IMR-90 (cell line): ENCODE data around the gene MYO3B. TPM values are rescaled to one million over a fixed set of nuclear protein-coding genes. Genes with fewer than 3 reads are reported as not detected.
"Not testable (repeated sequence)": the region's sequence is repeated elsewhere in the genome, so short reads cannot be mapped to it uniquely, and the experiment has no call there.

Experiments used
- ATAC-seq: fragments of 200-7000 bp; cut with Tn5 transposase; 2 replicates; pipeline ENCODE4 v1.9.1; 2020; ENCODE audit warnings: low read depth, mild to moderate bottlenecking, moderate library complexity
- BruUV-seq: library from RNA; stranded (reverse); fragments of 400-500 nt; replicated peaks from 2 replicates; lab custom pipeline; 2021; lab: Mats Ljungman, UMichigan
- CTCF ChIA-PET: fragments of 300-600 bp; formaldehyde crosslinking; extraction: SDS; loops from one replicate; lab custom pipeline; 2021; ENCODE audit warnings: antibody characterized with exemption; lab: Yijun Ruan, JAX
- POLR2A ChIA-PET: fragments of 300-600 bp; sonication (Branson Sonifier 250); formaldehyde crosslinking; loops from one replicate; lab custom pipeline; 2022; ENCODE audit warnings: antibody characterized with exemption; ENCODE audit not compliant: unreplicated experiment; lab: Charles Lee
- DNase-seq: peaks from one replicate; pipeline ENCODE4 v3.0.0; 2013
- H2AFZ ChIP-seq: replicated peaks from 2 replicates; pipeline ENCODE3; 2013; ENCODE audit warnings: low read length, mild to moderate bottlenecking; ENCODE audit not compliant: poor library complexity
- H2AK5ac ChIP-seq: 2 replicates; pipeline ENCODE4 v1.6.1; 2013; ENCODE audit warnings: low read depth, low read length, inconsistent platforms
- H2AK9ac ChIP-seq: replicated peaks from 2 replicates; pipeline ENCODE3; 2013; ENCODE audit warnings: mild to moderate bottlenecking, low read depth, low read length, moderate library complexity; ENCODE audit not compliant: poor library complexity
- H2BK120ac ChIP-seq: 2 replicates; pipeline ENCODE4 v1.6.1; 2013; ENCODE audit warnings: low read depth, low read length, inconsistent platforms
- H2BK15ac ChIP-seq: 3 replicates; pipeline ENCODE4 v1.6.1; 2013; ENCODE audit warnings: low read depth, low read length, inconsistent platforms
- H2BK20ac ChIP-seq: 2 replicates; pipeline ENCODE4 v1.6.1; 2013; ENCODE audit warnings: low read depth, mild to moderate bottlenecking, inconsistent platforms, low read length, moderate library complexity
- H2BK5ac ChIP-seq: 2 replicates; pipeline ENCODE4 v1.6.1; 2013; ENCODE audit warnings: mild to moderate bottlenecking, low read depth, low read length, inconsistent platforms; ENCODE audit not compliant: poor library complexity, severe bottlenecking
- H3K14ac ChIP-seq: replicated peaks from 2 replicates; pipeline ENCODE4 v1.6.1; 2013; ENCODE audit warnings: low read depth, low read length, inconsistent platforms
- H3K18ac ChIP-seq: 2 replicates; pipeline ENCODE4 v1.6.1; 2013; ENCODE audit warnings: low read depth, low read length, control low read depth
- H3K23ac ChIP-seq: 2 replicates; pipeline ENCODE4 v1.6.1; 2013; ENCODE audit warnings: low read depth, low read length, inconsistent platforms
- H3K27ac ChIP-seq: 2 replicates; pipeline ENCODE4 v1.5.1; 2013; ENCODE audit warnings: mild to moderate bottlenecking, control low read depth, low read length; ENCODE audit not compliant: insufficient read depth
- H3K27me3 ChIP-seq: 2 replicates; pipeline ENCODE4 v1.6.1; 2013; ENCODE audit warnings: low read length; ENCODE audit not compliant: control insufficient read depth, insufficient read depth
- H3K36me3 ChIP-seq: 2 replicates; pipeline ENCODE4 v1.6.1; 2013; ENCODE audit warnings: low read length, mixed read lengths; ENCODE audit not compliant: control insufficient read depth, insufficient read depth
- H3K4ac ChIP-seq: 2 replicates; pipeline ENCODE4 v1.6.1; 2013; ENCODE audit warnings: low read depth, low read length, inconsistent platforms
- H3K4me1 ChIP-seq: 2 replicates; pipeline ENCODE4 v1.6.1; 2013; ENCODE audit warnings: low read length, mixed read lengths; ENCODE audit not compliant: control insufficient read depth, insufficient read depth
- H3K4me2 ChIP-seq: 2 replicates; pipeline ENCODE4 v1.6.1; 2013; ENCODE audit warnings: low read depth, mild to moderate bottlenecking, control low read depth, low read length, moderate library complexity
- H3K4me3 ChIP-seq: 2 replicates; pipeline ENCODE4 v1.5.1; 2013; ENCODE audit warnings: low read depth, mild to moderate bottlenecking, control low read depth, low read length, moderate library complexity; ENCODE audit not compliant: insufficient read depth
- H3K56ac ChIP-seq: 2 replicates; pipeline ENCODE4 v1.6.1; 2013; ENCODE audit warnings: low read length, inconsistent platforms; ENCODE audit not compliant: insufficient read depth; ENCODE audit errors: extremely low read depth
- H3K79me1 ChIP-seq, 2 experiments: 2 replicates each; pipeline ENCODE4 v1.6.1; 2013; ENCODE audit warnings: low read length in 2 of 2, inconsistent platforms in 1 of 2, low read depth in 1 of 2
- H3K9ac ChIP-seq: 2 replicates; pipeline ENCODE4 v1.6.1; 2013; ENCODE audit warnings: low read depth, low read length, control low read depth
- H3K9me1 ChIP-seq: 2 replicates; pipeline ENCODE4 v1.6.1; 2013; ENCODE audit warnings: low read length, inconsistent platforms; ENCODE audit not compliant: insufficient read depth
- H3K9me3 ChIP-seq: 2 replicates; pipeline ENCODE4 v1.6.1; 2013; ENCODE audit warnings: low read length; ENCODE audit not compliant: control insufficient read depth, insufficient read depth
- H4K20me1 ChIP-seq: 2 replicates; pipeline ENCODE4 v1.6.1; 2013; ENCODE audit warnings: low read length, inconsistent platforms; ENCODE audit not compliant: insufficient read depth
- H4K5ac ChIP-seq: 2 replicates; pipeline ENCODE4 v1.6.1; 2013; ENCODE audit warnings: mild to moderate bottlenecking, low read depth, low read length, control low read depth
- H4K8ac ChIP-seq, 2 experiments: 2 replicates each; pipeline ENCODE4 v1.6.1; 2013; ENCODE audit warnings: low read depth in 2 of 2, low read length in 2 of 2, control low read depth in 1 of 2, inconsistent platforms in 1 of 2
- H4K91ac ChIP-seq: 2 replicates; pipeline ENCODE4 v1.6.1; 2013; ENCODE audit warnings: low read depth, low read length, inconsistent platforms; ENCODE audit not compliant: insufficient read depth
- WGBS, 2 experiments: methylation state at CpG; one replicate each; pipeline versions ENCODE4 v1.1.5 to v1.1.7; 2013; ENCODE audit warnings: missing lambda C conversion rate in 2 of 2; ENCODE audit not compliant: insufficient read length in 1 of 2; ENCODE audit errors: extremely low coverage in 2 of 2; 5-methylcytosine and 5-hydroxymethylcytosine counted together
- dilution Hi-C: fragments of 300-500 bp; cut with HindIII; formaldehyde crosslinking; loops from one replicate; pipeline ENCODE4 v1.14.3; 2018; ENCODE audit warnings: low sequenced_read_pairs; ENCODE audit not compliant: unreplicated experiment
- in situ Hi-C: fragments of 300-500 bp; cut with MboI; formaldehyde crosslinking; loops from 3 replicates; pipeline ENCODE4 v1.14.3; 2019; ENCODE audit warnings: low sequenced_read_pairs, inconsistent platforms, mixed read lengths
- intact Hi-C: fragments of 100-400 bp; cut with micrococcal nuclease; formaldehyde crosslinking; loops from 2 replicates; pipeline ENCODE4 v1.10.0; 2022
- polyA plus RNA-seq, 3 experiments: library from polyadenylated mRNA; depleted of rRNA; stranded (reverse); fragments of >200 nt; gene quantifications; 2 replicates each; pipeline ENCODE4 v1.2.3, GENCODE V29; 2012; ENCODE audit warnings: low replicate concordance in 1 of 3
- total RNA-seq: library from RNA; depleted of rRNA; stranded (reverse); fragments of >200 nt; gene quantifications from 2 replicates; pipeline ENCODE4 v1.2.3, GENCODE V29; 2012

The MYO3B gene
- total and polyA plus RNA-seq, 2 of the 4 experiments (the other 2 are of a cell fraction), result 0.02 TPM; not detected in 1

DNA sequence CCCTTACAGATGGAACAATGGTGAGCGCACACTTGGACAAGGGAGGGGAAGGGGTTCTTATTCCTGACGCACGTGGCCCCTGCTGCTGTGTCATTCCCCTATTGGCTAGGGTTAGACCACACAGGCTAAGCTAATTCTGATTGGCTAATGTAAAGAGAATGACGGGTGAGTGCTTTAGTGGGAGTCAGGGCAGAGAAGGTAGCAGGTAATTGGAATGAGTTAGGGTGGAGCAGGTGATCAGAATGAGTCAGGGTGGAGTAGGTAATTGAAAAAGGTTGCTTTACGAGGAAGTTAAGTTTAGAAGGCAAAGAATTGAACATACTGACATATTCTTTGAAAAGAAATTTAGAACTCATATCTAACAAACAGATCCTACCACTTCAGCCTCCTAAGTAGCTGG is 256.4 kb downstream of the MYO3B start:
- CTCF ChIA-PET, result interaction anchor here (1.6 kb wide), 1 partner anchor 17 kb away, joined by 4 read pairs; no protein-coding TSS in a partner anchor
- H3K14ac ChIP-seq, H2AK9ac ChIP-seq, H4K5ac ChIP-seq, H3K27ac ChIP-seq, H3K4me2 ChIP-seq, H2BK120ac ChIP-seq, H3K9ac ChIP-seq, DNase-seq, H3K4me3 ChIP-seq, H3K36me3 ChIP-seq, H4K8ac ChIP-seq, H2BK15ac ChIP-seq, H3K18ac ChIP-seq, H2BK20ac ChIP-seq, dilution Hi-C loops, H2BK5ac ChIP-seq, H3K9me1 ChIP-seq, H3K4me1 ChIP-seq, POLR2A ChIA-PET, H4K20me1 ChIP-seq, H3K9me3 ChIP-seq, in situ Hi-C loops, H4K91ac ChIP-seq, H3K4ac ChIP-seq, BruUV-seq, H3K27me3 ChIP-seq, H3K79me1 ChIP-seq, intact Hi-C loops, H2AK5ac ChIP-seq, H3K56ac ChIP-seq, H2AFZ ChIP-seq, ATAC-seq, H3K23ac ChIP-seq: not testable (repeated sequence)
- 80% methylated on average over 4 of the region's 5 CpGs; no CpG with 5 or more reads in 1 of the 2 experiments for WGBS, 2 experiments
